Erythroblast (primary cell): ENCODE results near the gene EIF4G3.
"Not testable (repeated sequence)": the region's sequence is repeated elsewhere in the genome, so short reads cannot be mapped to it uniquely, and the experiment has no call there.

ENCODE experiments used
- DNase-seq, 2 experiments: peaks; one replicate each; lab custom pipeline; 2025; lab: John Stamatoyannopoulos, UW
- GATA1 ChIP-seq: IDR thresholded peaks from 2 replicates; pipeline ENCODE4 v1.6.1; 2011; ENCODE audit warnings: low read depth, mild to moderate bottlenecking, control low read depth, low read length, moderate library complexity
- POLR2A ChIP-seq: IDR thresholded peaks from 2 replicates; pipeline ENCODE4 v1.6.1; 2011; ENCODE audit warnings: mild to moderate bottlenecking, low read length

EIF4G3 gene

DNA sequence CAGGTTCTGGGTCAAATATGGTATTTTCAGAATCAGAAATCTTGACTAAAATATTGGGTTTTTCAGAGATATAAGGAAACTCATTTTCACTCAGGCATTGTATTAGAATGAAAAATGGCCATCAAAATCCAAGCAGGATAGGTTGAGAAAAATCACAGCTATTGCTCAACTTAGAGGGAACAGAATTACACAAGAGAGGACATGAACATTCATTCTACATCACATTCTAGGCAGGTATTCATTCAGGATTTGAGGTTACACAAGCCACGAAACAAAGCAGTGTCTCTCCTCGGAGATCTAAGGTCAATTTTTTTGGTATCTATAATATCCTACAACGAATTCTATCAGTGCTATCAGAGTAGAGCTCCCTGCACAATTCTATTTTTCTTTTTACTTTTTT is 226.0 kb downstream of the EIF4G3 start:
- TF ChIP-seq GATA1: no peak
- TF ChIP-seq POLR2A: no peak

DNA sequence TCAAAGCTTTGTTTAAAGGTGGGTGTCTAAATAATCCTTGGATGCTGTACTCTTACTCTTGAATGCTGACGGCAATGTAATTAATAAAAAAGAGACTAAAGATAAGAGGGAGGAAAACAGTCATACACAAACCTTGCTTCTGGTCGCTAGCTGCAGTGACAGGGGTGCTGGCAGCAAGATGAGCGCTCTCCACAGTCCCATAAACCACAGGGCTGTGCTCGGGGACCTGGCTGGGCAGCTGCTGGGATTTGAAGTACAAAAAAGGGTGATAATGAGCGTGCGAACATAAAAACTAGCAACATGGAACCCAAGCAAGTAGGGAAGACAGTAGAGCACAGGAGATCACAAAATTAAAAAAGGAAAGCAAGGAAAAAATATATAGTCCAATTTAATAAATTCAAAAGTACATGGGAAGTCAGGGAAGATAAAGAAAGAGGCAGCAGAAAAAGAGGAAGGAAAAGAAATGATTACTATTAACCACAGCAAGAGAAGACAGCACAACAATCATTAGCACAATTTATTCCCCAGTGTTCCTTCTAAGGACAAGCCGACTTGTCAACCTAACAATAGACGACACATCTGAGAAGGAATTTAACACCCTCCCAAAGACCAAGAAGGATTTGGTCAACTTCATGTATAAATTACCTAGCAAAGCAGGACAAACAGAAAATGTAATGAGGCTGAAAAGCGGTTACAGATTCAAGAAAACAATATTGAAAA is 226.7 kb downstream of the EIF4G3 start:
- no peak for TF ChIP-seq GATA1
- TF ChIP-seq POLR2A: no peak
- no peak for DNase-seq

More for the DNA sequence above, 226.0 kb downstream of the EIF4G3 start:
- no peak for DNase-seq

DNA sequence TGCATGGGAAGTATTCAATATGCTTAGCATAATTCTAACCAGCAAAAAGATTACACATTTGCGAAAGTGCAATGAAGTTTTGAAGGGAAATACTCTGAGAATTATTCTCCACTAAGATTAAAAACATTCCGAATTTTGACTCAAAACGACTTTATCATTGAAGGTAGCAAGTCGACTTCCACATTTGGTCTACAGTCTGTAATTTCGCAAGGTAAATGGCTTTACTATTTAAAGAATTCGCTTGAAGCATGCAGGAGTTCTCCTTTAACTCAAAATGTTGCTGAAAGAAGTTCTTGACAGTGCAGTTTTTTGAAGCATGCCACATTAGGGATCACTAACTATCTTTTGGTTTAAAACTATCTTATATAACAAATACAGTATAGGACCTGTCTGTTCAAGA is 228.6 kb downstream of the EIF4G3 start:
- no peak for TF ChIP-seq GATA1
- TF ChIP-seq POLR2A: no peak
- DNase-seq: no peak

DNA sequence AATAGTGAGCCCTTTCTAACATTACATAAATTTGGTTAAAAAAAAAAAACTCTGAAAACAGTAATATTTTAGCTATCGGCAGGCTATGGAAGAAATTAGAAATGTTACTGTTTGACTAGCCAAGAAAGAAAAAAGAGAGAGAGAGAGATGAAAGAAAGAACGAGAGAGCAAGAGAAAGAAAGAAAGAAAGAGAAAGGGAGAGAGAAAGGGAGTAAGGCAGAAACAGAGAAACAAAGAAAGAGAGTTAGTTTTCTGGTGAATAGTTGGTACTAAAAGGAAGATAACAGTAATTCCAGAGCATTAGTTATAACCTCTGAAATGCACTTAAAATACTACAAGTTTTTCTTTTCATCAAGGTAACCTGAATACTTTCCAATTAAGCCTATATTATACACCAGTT is 229.3 kb downstream of the EIF4G3 start:
- TF ChIP-seq GATA1 (no peak), POLR2A (no peak)
- no peak for DNase-seq

DNA sequence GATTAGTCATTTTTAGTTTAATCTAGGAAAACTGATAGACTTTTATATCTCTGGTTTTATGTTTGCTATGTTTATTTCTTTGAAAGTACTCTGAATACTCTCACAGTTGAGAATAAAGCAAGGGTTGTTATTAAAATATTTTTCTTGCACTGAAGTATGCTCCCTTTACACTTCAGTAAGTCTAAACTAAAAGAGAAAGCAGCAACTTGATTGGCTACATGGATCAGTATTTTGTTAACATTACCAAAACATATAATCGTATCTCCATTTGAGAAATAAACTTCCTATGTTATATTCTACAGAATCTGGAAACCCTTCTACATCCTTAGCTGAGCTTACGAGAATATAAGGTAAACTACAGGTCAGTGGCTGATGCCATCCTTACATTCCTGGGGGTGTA is 240.1 kb downstream of the EIF4G3 start:
- TF ChIP-seq GATA1: no peak
- TF ChIP-seq POLR2A: no peak
- no peak for DNase-seq

DNA sequence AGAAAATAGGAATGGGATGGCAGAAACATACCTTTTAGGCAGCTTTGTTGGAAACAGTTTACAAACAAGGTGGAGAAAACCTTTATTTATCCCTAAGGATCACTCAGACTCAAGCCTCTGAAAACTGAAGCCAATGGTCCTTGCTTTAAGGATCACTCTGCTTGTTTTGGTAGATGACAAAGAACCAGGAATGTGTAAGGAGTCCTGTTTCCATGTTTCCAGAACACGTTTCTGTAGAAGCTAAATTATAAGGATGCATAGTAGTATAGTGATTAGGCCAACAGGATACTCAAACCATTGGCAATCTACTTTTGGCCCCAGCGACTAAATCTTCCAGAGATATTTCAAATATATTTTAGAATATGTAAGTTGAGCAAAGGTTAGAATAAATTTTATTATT is 240.5 kb downstream of the EIF4G3 start:
- TF ChIP-seq POLR2A (no peak), GATA1 (no peak)
- no peak for DNase-seq

DNA sequence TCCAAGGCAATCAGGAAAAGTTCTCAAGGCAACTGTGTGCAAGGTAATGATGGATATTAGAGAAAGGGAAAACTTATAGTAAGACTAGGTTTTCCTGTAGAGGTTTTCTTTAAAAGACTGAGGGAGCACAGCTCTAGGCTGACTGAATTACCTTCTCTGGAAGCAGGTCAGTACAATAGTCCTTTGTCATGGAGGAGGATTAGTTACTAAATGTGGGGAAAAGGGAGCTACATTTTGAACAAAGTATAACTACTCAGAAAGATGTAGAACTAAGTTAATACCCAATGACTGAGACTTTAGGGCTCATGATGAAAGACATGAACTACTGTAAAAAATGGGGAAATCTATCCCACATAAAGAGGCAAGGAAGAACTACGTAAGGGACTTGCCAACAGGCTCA is 241.0 kb downstream of the EIF4G3 start:
- TF ChIP-seq GATA1 (no peak), POLR2A (no peak)
- no peak for DNase-seq

DNA sequence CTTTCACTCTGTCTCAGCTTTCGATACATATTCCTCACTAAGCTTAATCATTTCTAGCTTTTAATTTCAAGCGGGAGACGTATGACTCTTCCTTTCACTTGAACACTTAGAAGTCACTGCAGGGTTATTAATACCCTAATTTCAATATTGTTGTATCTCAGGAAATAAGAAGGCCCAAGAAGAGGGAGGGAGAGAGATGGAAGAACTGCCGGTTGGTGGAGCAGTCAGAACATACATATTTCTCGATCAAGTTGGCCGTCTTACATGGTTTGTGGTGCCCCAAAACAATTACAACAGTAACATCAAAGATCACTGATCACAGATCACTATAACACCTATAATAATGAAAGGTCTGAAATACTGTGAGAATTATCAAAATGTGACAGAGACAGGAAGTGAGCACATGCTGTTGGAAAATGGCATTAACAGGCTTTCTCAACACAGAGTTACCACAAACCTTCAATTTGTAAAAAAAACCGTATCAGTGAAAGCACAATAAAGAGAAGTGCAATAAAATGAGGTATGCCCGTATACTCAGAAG is 244.2 kb downstream of the EIF4G3 start:
- no peak for DNase-seq
- TF ChIP-seq GATA1: no peak
- no peak for TF ChIP-seq POLR2A

DNA sequence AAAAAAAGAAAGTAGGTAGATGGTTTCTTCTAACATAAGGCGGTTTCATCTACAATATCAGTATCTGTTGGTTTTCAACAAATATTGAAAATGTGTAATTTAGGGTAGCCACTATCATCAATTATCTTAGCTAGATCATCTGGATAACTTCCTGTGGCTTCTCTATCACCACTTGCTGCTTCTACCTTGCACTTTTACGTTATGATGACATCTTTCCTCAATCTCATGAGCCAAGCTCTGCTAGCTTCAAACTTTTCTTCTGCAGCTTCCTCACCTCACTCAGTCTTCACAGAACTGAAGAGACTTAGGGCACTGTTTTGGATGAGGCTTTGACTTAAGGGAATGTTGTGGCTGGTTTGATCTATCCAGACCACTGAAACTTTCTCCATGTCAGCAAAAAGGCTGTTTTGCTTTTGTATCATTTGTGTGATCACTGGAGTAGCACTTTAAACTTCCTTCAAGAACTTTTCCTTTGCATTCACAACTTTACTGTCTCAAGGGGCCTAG is 244.7 kb downstream of the EIF4G3 start:
- TF ChIP-seq GATA1 (no peak), POLR2A (no peak)
- no peak for DNase-seq

DNA sequence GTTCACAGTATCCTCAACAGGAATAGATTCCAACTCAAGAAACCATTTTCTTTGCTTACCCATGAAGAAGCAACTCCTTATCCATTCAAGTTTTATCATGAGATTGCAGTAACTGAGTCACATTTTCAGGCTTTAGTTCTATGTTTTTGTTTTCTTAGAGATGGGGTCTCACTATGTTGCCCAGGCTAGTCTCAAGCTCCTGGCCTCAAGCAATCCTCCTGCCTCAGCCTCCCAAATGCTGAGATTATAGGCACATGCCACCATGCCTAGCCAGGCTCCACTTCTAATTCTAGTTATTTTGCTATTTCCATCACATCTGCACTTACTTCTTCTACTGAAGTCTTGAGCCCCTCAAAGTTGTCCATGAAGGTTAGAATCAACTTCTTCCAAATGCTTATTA is 246.3 kb downstream of the EIF4G3 start:
- no peak for TF ChIP-seq POLR2A
- no peak for TF ChIP-seq GATA1
- no peak for DNase-seq

DNA sequence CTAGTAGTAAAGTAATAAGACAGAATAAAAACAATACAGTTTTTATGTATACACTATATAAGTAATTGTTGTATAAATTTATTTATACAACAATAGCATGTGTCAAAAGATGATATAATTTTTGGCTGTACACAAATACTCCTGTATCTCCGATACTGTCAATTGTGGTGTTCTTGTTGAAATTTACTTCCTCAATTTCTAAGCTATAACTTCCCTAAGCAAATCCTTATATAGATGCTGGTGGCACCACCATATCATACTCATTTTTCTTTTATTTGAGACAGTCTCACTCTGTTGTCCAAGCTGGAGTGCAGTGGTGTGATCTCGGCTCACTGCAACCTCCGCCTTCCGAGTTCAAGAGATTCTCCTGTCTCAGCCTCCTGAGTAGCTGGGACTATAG is 248.6 kb downstream of the EIF4G3 start:
- no peak for DNase-seq
- TF ChIP-seq GATA1 (no peak), POLR2A (no peak)

DNA sequence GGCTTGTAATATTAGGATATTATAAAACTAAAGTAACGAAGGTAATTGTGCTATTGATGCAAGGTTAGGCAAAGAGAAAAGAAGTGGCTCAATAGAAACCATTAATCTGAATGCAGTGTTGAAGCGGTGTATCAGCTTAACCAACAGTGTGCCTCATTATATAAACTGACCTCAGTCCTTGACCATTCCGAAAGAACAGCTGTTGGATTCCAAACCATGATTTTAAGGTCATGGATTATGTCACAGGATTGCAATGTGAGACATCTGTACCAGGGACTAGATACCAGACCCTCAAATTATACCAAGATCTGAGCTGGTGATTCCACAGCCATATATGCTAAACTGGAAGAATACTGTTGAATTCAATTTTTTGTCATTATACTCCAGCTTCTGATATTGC is 255.4 kb downstream of the EIF4G3 start:
- no peak for TF ChIP-seq GATA1
- DNase-seq: no peak

DNA sequence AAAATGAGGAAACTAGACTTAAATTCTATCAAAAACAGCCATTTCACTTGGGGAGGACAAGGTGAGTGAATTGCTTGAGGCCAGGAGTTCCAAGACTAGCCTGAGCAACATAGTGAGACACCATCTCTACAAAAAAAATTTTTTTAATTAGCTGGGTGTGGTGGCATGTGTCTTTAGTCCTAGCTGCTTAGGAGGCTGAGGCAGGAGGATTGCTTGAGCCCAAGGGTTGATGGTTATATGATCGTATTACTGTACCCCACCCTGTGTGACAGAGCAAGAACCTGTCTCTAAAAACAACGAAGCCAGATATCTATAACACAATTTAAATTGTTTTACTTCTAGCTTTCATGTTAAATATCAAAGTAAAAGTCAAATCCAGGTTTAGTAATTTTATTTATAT is 263.5 kb downstream of the EIF4G3 start:
- no peak for DNase-seq
- no peak for TF ChIP-seq GATA1
- no peak for TF ChIP-seq POLR2A

DNA sequence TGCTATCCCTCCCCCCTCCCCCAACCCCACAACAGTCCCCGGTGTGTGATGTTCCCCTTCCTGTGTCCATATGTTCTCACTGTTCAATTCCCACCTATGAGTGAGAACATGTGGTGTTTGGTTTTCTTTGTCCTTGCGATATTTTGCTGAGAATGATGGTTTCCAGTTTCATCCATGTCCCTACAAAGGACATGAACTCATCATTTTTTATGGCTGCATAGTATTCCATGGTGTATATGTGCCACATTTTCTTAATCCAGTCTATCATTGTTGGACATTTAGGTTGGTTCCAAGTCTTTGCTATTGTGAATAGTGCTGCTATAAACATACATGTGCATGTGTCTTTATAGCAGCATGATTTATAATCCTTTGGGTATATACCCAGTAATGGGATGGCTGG is 269.2 kb downstream of the EIF4G3 start:
- DNase-seq: not testable (repeated sequence)

DNA sequence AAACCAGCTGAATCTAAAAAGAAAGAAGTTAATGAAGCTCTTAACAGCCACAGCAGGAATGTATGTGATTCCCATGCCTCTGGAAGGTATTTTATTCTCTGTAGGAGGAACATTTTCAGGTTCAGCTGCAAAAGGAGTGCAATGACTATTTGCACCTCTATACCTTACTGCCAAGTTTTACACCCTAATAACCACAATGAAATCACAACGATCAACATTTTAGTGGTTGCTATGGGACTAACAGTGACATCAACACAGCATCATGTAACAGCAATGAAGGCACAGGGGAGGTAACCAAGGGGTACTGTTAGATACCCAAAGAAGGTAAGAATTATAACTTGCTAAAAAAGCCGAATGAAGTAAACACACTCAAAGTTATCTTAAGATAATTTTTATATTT is 273.3 kb downstream of the EIF4G3 start:
- TF ChIP-seq POLR2A (no peak), GATA1 (no peak)
- DNase-seq: no peak

DNA sequence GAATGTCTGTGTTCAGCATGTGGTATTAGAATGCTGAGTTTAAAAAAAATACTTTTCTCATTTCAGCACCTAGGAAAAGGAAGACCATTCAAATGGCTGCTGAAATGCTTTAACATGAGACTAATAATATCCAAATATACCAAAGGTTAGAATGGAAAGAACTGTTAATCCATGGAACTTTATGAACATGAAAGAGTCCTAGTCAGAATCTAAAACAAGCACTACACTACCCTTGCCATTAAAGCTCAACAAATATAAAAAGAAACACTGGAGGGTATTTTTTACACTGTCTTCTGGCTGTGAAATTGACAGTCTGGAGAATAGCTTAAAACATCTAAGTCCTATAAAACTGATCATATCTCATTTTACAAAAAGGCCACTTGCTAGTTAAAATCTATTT is 276.6 kb downstream of the EIF4G3 start:
- no peak for DNase-seq
- TF ChIP-seq POLR2A: no peak
- TF ChIP-seq GATA1: no peak
